Kidney tubule cell (primary cell): ENCODE results near the gene SYNPO2.
"Not testable (repeated sequence)": the region's sequence is repeated elsewhere in the genome, so short reads cannot be mapped to it uniquely, and the experiment has no call there.

Source experiments
- DNase-seq: peaks from one replicate; pipeline ENCODE4 v3.0.0-alpha.2; 2018; ENCODE audit warnings: low spot score

The SYNPO2 gene

DNA sequence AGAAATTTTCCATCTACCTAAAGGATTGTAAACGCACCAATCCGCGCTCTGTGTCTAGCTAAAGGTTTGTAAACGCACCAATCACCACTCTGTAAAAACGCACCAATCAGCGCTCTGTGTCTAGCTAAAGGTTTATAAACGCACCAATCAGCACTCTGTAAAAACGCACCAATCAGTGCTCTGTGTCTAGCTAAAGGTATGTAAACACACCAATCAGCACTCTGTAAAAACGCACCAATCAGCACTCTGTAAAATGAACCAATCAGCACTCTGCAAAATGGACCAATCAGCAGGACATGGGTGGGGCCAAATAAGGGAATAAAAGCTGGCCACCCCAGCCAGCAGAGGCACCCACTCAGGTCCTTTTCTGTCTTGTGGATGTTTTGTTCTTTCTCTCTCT is 10.1 kb upstream of the SYNPO2 start:
- not testable (repeated sequence) for DNase-seq

DNA sequence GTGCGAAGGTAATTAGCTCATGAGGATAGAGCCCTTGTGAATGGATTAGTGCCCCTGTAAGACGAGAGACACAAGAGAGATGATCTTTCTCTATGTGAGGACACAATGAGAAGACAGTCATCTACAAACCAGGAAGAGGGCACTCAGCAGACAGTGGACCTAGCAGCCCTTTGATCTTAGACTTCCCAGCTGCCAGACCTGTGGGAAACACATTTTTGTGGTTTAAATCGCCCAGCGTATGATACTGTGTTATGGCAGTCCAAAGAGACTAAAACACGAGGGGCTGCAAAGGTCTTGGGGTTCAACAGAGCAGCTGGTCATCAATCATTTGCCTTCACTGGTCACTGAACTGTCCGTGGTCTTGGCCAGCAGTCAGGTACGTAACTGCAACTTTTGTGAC is 9.2 kb upstream of the SYNPO2 start:
- DNase-seq, result no peak

DNA sequence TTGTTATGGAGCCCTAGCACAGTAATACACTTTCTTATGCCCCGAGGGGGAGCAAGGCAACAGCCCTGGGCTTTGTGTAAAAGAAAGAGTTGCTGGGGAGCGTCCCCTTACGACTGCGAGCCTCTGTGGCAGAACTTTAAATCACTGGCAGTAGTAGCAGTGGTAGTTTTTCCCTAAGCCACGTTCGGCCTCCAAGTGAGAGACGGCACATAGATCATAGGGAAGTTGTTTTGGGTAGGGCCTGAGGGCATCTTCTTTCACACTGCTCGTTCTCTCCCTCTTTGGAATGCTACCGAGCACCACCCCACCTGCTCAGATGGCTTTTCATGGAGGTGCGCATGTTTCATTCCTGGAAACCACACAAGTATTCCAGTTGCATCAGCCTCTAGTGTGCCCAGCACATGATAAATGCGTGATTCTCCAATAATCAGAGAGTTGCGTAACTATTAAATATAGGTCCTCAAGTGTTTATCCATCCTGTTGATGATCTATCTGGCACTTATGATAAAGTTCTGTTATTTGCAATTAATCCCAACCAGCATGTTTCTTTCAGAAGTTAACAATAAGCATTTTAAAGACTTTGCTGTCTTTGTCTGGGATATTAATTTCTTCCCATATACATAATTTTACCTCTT is 7.0 kb upstream of the SYNPO2 start:
- DNase-seq, result no peak

DNA sequence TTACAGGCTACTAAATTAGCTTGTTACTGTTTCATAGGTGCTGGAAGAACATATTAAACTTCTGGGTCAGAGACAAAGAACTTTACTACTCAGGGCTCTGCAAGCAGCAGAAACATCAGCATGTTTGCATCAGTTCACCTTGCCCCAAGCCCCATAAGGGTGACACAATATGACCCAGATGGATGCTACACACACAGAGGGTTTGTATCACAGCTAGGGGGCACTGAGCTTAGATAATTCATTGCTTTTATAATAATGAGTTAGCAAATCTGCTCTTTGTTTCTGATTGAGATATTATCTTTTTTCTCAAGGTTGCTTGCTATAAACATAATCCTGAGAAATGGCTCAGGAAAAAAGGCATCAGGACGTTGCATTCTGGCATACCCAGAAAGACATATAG is 4.8 kb upstream of the SYNPO2 start:
- no peak for DNase-seq

DNA sequence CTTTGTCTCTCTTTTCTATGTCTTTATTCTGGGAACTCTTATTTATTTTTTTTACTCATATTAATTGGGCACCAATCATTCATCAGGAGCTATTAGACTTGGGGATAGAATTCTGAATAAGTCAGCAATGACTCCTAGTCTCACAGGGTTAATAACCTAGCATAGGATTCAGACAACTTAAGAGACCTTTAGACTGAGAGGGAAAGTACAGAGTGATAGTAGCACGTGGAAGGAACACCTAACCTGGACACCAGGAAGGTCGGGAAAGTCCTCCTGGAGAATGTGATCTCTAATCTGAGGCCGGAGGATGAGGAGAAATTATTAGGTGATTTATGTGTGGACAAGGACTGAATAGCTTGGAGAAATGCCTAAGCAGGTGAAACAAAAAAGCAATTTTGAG is 3.9 kb upstream of the SYNPO2 start:
- no peak for DNase-seq

DNA sequence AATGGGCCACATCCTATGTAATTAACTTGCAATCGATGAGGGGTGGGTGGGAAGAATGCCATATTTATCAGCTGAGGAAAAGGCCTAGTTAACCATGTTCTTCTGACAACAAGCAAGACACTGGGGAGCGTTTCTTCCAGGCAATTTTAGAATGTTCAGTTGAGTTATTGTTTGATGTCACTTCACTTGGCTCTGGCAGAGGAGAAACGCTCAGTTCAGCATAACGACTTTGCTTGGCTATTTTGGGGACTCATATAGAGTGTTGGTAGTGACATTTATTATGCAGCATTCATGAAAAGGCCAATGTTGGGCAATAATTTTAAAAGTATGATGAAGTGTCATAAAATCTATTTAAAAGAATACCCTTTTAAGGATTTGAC is 648 bp downstream of the SYNPO2 start:
- DNase-seq, result no peak

DNA sequence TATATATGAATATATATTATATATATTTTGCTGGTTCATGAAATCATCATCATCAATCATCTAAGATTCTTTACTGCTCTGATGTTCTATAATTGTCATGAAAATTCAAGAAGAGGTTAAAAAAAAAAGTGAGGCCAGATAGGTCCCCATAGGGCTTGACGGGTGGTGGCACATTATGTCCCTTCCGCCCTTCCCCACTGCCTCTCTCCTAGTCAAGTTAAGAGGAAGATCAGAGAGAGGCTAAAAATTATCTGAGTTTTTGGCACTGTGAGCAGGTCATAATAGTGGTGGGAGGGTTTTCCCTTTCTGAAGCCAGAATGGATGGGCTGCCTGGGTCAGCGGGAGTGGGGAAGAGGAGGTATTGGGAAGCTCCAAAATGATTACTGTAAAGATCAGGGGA is 5.4 kb downstream of the SYNPO2 start:
- DNase-seq, result no peak

GRCh38 chr4:118898221-118898620 is 9.6 kb downstream of the SYNPO2 start:
- no peak for DNase-seq

DNA sequence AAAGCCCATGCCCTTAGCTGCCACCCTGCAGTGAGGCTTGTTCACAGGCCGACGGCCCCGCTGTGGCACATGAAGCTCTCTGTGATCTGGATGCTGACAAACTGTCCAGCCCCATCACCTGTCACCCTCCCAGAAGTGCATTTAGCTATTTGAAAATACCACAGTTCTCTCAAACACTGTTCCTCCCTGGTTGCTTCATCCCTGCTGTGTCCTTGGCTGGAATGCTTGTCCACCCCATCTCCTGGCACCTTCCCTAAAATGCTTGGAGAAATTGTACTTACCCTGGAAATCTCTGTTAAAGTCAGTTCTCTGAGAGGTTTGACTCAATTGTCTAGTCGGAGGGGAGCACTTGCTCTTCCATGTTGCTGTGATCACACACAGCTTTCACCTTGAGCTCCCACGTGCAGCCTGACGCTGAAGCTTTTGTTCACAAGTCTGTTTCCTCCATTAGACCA is 10.1 kb downstream of the SYNPO2 start:
- no peak for DNase-seq

DNA sequence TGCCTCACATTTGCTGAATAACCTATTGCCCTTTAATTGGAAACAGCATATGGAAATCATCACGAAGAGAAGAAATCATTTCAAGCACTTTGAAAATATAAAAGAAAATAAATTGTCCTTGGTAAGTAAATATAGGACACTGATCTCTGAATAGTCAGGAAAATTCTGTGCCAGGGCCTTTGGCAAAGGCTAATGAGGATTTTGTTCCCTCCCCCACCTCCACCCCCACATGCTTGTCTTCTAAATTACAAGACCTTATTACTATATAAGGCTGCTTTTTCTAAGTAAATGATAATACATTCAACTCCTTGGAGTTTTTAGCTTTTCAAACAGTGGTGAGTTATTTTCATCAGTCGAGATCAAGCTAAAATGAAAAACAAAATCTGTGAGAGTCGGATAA is 15.8 kb downstream of the SYNPO2 start:
- no peak for DNase-seq

DNA sequence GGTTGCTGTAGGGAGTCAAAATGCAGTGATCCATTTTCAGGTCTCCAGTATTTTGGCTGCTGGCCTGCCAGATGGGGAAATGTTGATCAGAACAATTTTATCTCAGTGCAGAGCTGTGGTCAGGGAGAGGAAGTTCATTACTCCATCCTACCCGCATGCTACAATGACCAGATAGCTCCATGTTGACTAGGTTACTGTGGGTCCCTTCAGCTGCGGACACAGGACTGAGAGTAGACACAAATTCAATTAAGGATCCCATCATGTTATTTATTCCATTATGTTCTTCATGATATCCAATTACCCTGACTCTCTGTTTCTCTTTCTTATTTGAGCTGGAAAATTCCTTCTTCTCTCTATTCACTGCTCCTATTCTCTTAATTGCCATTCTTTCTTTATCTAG is 16.3 kb downstream of the SYNPO2 start:
- no peak for DNase-seq

DNA sequence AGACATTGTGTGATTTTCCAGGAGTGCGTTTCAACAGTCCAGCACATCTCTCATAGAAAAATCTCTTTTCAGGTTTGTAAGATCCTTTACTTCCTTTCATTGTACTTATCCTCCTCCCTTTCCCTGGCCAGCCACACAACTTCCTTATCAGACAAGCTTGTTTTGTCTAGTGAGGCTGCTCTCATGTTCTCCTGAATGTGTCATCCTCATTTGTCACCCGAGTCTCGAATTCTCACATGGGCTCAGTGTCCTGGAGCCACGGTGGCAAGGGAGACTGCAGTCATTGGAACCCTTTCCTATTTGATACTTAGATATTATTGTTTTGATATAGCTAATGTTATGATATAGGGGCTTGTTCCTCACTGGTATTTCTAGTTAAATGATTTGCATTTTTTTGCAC is 16.9 kb downstream of the SYNPO2 start:
- peak; percentile 54 for DNase-seq

DNA sequence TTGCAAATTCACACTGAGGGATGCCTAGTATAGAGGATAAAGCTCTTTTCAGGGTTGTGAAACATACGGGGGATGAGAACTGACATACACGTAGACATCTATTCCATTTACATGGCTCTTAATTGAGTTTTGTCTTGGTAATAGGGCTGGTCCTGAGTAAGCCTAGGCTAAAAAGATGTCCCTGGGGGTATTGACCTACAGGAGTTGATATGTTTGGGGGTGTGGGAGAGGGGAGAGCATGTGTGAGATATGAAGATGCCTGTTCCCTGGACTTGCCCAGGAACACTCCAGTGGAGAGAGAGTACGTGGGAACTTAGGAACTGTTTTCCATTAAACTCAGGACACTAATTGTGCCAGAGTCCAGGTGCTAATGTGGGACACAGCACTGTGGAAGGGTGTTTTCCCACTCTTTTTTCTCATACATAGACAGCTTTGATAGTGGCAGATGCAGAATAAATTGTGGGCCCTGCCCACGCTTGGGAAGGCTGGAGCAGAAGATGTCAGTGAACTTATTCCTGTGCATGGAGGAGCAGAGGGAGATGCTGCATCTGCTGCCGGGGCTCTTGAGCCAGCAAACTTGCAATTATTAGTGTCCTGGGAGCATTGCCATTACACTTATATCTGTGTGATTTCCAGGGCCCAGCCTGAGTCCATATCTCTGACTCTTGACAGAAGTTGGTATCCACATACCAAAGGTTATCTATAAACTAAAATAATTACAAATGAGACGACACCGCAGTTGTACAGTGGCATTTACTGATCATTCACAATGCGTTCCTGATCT is 20.7 kb downstream of the SYNPO2 start:
- no peak for DNase-seq

DNA sequence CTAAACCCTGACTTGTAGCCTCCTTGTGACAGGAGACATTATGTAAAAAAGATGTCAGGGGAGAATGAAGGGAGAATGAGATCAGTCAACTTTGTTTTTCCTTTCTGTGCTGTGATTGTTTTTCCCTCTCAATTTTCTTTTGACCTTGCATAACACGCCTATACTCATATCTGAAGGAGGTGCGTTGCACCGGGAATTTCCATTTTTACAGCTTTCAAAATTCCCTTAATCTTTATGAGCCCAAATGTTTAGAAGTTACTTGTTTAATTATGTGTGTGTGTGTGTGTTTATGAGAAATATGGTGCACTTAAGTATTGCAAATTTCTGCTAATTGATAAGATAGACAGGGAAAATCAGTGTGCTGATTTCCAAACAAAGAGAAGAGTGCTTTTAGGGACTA is 21.6 kb downstream of the SYNPO2 start:
- no peak for DNase-seq

DNA sequence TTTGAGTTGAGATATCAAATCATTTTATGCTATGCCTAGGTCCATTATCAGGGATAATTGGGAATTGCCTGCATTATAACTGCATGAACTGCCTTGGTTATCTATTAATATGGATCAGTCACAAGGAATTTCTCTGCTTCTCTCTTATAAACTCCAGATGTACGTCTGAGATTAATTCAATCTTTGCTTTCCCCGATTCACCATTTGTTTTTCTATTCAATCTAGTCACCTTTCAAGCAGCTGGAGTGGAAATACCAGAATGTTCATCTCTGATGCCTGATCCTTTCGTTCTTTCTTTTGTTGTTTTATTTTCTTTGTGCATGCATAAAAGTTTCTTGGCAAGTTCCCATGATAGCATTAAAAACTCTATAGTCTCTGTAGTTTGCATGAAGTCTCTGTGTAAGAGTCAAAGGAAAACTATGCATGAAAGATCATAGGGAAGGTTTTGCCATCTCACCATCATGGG is 22.6 kb downstream of the SYNPO2 start:
- DNase-seq, result no peak

DNA sequence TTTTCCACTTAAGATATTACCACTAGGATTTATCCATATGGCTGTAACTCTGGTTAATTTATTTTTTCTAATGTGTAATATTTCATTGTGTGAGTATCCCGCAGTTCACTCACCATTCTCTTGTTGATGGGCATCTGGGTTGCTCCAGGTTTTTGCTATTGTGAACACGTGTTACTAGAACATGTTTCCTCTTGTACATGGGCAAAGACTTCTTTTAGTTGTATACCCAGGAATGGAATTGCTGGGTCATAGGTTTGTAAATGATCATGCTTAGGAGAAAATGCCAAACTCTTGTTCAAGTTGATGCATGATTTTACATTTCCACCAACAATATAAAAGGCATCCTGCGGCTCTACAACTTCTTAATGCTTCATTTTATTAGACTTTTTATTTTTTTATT is 26.8 kb downstream of the SYNPO2 start:
- DNase-seq, result no peak

DNA sequence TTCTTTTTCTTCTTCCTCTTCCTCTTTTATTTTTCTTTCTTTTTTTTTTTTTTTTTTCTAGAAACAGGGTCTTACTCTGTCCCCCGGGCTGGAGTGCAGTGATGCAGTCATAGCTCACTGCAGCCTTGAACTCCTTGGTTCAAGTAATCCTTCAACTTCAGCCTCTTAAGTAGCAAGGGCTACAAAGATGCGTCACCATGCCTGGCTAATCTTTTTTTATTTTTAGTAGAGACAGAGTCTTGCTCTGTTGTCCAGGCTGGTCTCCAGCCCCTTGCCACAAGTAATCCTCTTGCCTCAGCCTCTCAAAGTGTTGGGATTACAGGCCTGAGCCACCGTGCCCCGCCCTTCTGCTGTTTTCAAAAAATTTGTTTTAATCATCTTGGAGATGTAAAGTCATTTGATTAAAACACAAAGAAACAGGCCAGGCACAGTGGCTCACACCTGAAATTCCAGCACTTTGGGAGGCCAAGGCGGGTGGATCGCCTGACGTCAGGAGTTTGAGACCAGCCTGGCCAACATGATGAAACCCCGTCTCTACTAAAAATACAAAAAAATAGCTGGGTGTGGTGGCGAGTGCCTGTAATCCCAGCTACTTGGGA is 28.1 kb downstream of the SYNPO2 start:
- no peak for DNase-seq

GRCh38 chr4:118917582-118917981 is 28.9 kb downstream of the SYNPO2 start:
- DNase-seq, result no peak

- peak; percentile 84 for DNase-seq
Measured at GRCh38 chr4:118918388-118918787, 29.7 kb downstream of the SYNPO2 start.

- peak; percentile 26 for DNase-seq
Measured at GRCh38 chr4:118920247-118920646, 31.6 kb downstream of the SYNPO2 start.

GRCh38 chr4:118921786-118922185 is 33.1 kb downstream of the SYNPO2 start:
- no peak for DNase-seq

DNA sequence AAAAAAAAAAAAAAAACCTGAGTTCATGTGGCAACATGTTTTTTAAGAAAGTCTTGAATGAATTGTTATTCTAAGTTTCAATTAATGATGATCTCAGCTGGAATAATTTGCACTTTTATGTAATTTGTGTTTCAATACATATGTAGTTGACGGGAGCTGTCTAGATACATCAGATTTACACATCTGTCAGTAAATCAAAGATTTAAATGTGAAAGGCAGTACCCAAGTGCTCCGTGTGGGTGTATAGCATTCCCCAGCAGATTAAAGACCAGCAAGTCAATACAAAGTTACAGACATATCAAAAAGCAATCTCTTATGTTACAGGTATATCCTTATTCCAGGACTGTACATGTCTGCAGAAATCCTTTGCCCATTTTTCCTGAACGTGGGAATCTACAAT is 35.2 kb downstream of the SYNPO2 start:
- no peak for DNase-seq

- DNase-seq, result no peak
Measured at GRCh38 chr4:118927974-118928373, 39.3 kb downstream of the SYNPO2 start.
